Skeletal muscle cell (primary cell): ENCODE measurements around the gene NOP10.
A peak's percentile ranks its signal among the peaks of the same experiment; 100 is the strongest.
"Not testable (repeated sequence)": the region's sequence is repeated elsewhere in the genome, so short reads cannot be mapped to it uniquely, and the experiment has no call there.

Source experiments
- DNase-seq: peaks from one replicate; pipeline ENCODE4 v3.0.0-alpha.2; 2010; ENCODE audit warnings: low read depth
- H3K4me3 ChIP-seq: 2 replicates; pipeline ENCODE4 v1.5.1; 2011; ENCODE audit warnings: low read depth, mild to moderate bottlenecking, control low read depth, low read length, moderate library complexity

The NOP10 gene

DNA sequence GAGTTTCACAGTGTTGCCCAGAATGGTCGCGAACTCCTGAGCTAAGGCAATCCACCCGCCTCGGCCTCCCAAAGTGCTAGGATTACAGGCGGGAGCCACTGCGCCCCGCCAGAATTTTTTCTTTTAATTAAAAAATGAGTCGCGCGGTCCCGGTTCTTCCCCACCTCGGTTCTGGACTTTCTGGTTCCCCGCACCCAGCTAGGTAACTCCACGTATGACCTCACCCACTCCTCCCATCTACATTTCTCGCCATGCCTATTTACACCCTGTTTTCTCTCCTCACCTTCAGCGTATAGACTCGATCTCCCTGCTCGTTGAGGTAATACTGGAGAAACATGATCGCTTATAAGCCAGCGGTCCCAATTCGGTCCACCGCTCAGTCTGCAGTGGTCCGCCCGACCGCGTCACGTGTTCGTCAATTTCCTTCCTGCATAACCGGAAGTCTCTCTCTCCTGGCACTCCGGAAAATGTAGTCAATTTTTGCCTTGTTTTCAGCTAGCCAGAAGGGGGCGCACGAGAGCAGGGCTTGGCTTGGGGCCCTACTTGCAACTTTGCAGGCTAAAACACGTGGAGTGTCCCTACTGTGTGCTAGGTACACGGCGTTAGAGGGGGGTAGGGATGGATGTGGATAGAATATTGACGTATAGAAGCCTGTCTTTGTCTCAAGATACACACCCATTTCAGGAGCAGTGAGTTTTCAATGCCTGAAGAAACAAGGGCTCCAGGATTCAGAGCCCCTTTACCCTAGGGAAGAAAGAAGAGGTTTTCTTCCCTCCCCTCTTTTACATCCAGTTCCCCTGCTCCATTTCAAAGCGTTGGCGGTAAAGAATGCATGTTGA, at the start of gene NOP10, which contains the start of gene NUTM1:
Gene NOP10 (minus strand): TSS at position 400 of the 839 bp plus-strand sequence. CDS start 63 bp downstream, at position 337.
Gene NUTM1 (plus strand): TSS at position 579 of the 839 bp plus-strand sequence. CDS start 382 bp downstream, outside the sequence.
- DNase-seq, result peak; percentile 77
- H3K4me3 ChIP-seq, result peak within 1 kb of the TSS; percentile 60

GRCh38 chr15:34389594-34390086, 46.7 kb upstream of the NOP10 start:
- not testable (repeated sequence) for DNase-seq, H3K4me3 ChIP-seq

- not testable (repeated sequence) for H3K4me3 ChIP-seq, DNase-seq
Observed at GRCh38 chr15:34381829-34382521, 39.0 kb upstream of the NOP10 start.

- H3K4me3 ChIP-seq, DNase-seq: not testable (repeated sequence)
Observed at GRCh38 chr15:34380491-34380890, 37.6 kb upstream of the NOP10 start.

DNA sequence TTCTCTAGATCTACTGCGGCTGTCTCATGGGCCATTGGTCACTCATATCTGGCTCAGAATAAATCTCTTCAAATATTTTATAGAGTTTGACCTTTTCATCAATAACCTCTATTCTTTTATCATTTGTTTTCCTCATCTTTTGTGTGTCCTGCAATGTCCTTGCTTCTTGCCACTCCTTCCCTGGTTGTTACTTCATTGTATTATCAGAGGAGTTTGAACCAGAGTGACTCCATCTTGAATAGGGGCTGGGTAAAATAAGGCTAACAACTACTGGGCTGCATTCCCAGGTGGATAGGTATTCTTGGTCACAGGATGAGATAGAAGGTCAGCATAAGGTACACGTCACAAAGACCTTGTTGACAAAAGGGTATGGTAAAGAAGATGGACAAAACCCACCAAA, 33.9 kb upstream of the NOP10 start:
- H3K4me3 ChIP-seq, result no peak overlapping the region
- no peak for DNase-seq

- DNase-seq, H3K4me3 ChIP-seq: not testable (repeated sequence)
Observed at GRCh38 chr15:34375541-34375940, 32.6 kb upstream of the NOP10 start.

- no peak overlapping the region for H3K4me3 ChIP-seq
- DNase-seq, result no peak
Observed at GRCh38 chr15:34374816-34375215, 31.9 kb upstream of the NOP10 start.

- no peak for DNase-seq
- no peak overlapping the region for H3K4me3 ChIP-seq
Observed at GRCh38 chr15:34373951-34374350, 31.0 kb upstream of the NOP10 start.

DNA sequence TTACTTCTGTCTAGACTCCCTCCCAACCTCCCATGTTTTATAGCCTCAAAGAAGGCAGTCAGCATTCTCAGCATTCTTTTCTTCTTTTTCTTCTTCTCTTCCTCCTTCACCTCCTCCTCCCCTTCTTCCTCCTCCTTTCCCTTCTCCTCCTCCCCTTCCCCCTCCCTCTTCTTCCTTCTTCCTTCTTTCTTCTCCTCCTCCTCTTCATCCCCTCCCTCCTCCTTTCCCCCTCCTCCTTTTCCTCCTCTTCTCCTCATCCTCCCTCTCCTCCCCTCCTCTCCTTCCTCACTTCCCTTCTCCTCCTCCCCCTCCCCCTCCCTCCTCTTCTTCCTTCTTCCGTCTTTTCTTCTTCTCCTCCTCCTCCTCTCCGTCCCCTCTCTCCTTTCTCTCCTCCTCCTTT, 27.7 kb upstream of the NOP10 start:
- no peak for DNase-seq
- no peak overlapping the region for H3K4me3 ChIP-seq

DNA sequence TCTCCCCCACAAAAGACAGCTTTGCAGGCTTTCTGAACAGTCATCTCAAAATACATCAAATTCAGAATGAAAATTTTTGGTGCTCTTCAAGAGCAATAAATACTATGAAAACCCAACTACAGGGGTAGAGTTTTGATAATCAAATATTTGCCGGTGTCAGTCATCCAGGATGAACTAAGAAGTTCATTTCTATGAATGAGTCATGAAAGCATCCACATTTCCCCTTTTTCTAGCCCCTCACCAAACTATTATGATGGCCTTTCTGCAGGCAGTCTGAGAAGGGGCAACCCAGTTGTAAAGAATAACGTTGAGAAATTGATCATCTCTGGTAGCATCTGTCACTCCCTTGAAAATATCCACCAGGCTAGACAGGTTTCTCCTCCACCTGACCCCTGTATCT, 27.2 kb upstream of the NOP10 start:
- no peak overlapping the region for H3K4me3 ChIP-seq
- no peak for DNase-seq

DNA sequence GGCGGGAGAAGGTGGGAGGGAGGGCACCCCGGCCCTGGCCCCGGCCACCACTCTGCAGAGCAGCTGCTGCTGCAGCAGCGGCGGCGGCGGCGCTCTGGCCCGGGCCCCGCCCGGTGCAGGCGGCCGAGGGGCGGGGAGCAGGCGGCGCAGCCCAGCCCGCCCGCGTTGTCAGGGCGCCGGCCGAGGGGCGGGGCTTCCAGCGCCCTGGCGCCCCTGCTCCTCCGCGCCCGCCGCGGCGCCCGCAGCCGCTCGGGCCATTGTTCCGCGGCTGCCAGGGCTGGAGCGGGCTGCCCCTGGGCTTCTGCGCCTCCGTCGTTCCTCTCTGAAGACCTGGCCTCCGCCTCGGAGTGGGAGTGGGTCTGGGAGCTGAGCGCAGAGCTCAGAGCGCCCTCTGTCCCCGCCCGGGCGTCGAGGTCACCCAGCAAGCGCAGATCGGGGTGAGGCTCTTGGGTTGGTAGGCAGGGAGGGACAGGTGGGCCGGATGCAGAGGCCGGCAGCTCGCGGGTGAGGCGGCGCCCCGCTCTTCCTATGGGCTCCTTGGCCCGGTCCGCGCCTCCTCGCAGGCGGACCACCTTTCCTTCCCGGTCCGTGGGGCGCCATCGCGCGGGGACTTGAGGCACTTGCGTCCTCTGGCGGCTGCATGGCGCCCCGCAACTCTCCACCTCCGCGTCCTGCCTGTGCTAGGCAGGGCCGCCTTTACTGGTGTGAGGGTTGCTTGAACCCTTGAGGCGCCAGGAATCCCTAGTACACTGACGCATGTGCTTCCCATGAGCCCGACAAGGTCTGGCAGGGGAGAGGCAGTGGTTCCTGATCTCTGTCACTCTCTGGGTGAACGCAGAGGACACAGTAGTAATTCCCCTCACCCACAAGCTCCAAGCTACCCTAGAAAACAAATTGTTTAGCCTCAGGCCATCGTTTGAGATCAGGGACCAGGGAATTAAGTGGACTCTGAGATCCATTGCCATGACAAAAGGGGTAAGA, 24.5 kb upstream of the NOP10 start, which contains the start of gene LPCAT4:
Gene LPCAT4 (minus strand): TSS at position 96 of the 981 bp plus-strand sequence. CDS start 96 bp downstream, outside the sequence.
- H3K4me3 ChIP-seq, result peak within 1 kb of the TSS; percentile 96
- peak; percentile 47 for DNase-seq

DNA sequence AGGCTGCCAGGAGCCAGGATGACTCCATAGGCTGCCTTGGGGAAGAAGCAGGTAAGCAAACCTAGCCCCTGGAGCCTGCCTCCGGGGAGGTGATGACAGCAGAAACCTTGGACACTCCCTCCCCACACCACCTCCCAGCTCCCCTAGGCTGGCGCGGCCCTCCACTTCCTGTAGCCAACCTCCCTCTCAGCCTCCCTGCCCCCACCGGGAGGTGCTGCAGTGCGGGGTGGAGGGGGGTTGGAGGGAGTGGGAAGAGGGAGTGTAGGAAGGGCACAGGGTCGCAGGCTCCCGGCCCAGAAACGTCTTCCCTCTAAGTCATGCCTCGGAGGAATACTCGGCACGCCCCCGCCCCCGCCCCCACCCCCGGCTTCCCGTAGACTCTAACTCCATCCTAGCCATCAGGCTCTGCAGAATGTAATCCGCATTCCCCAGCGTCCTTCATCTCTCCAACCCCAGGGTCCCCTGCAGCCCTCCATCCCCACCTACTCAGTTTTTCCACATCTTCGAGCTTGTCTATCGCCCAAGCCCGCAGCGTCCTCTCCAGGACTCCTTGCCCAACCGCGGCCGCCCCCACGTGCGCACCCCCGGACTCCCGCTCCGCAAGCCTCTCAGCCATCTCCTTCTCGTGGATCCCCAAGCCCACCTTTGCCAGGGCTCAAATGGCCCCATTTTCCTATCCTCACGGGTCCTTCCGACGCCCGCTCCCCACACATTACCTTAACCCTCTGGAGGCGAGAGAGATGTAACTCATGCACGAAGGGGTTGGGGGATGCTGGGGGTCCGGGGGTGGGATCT, 23.5 kb upstream of the NOP10 start:
- peak overlapping the region; percentile 96 for H3K4me3 ChIP-seq
- no peak for DNase-seq

GRCh38 chr15:34365836-34366235, 22.9 kb upstream of the NOP10 start:
- DNase-seq, result no peak
- peak overlapping the region; percentile 96 for H3K4me3 ChIP-seq

DNA sequence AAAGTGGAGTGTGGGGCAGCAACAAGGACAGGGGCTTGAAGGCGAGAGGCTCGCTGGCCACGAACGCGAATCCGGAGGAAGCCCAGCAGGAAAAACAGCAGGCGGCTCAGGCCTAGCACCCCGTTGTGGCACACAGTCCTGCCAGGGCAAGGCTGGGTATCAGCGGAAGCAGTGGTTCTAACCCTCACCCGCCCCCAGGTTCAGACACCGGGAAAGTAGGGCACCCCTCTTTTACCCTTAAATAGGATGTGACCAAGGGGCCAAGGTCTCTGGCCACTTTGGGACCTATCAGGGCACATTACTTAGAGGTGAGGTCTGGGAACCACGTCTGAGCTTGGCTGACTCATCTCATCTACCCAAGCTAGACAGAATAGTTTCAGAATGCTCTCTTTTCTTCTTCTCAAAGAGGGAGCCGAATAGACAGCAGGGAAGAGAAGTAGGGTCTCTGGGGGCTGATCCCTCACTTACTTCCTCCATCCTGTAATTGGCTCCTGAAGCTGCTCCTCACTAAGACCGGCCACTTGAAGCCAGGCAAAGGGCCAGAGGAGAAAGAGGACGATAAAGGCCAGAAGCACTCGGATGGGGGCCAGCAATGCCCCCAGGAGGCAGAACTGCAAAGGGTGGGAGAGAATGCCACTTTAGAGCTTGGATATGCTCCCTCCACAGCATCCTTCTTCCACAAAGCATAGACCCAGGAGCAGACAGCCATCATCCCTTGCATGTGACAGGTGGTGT, 22.3 kb upstream of the NOP10 start:
- peak overlapping the region; percentile 96 for H3K4me3 ChIP-seq
- no peak for DNase-seq

GRCh38 chr15:34364041-34364440, 21.1 kb upstream of the NOP10 start:
- DNase-seq, result no peak
- no peak overlapping the region for H3K4me3 ChIP-seq

- no peak for DNase-seq
- H3K4me3 ChIP-seq, result no peak overlapping the region
Observed at GRCh38 chr15:34362047-34362773, 19.3 kb upstream of the NOP10 start.

DNA sequence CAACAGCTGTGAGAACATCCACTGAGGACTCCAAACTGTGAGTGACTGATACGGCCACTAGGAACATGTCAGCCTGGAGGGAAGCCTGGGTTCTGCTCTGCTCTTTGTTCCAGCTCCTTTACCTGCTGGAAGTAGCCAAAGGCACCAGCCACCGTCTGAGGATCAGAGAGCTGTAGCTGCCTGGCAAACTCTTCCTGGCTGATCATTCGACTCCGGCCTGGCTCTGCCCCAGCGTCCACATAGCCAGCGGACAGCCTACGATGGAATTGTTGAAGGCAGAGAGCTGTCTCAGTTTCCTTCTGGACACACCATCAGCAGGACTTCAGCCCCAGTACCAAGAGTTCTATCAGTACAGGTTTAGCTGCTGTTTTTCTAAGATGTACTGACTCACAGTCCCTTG, 18.3 kb upstream of the NOP10 start:
- no peak for DNase-seq
- no peak overlapping the region for H3K4me3 ChIP-seq
